NCI-H146 treated with DMSO at 0.1 percent for 48 hours (cell line): ENCODE results near the gene LSM14A.
A peak's percentile ranks its signal among the peaks of the same experiment; 100 is the strongest.
"Not testable (repeated sequence)": the region's sequence is repeated elsewhere in the genome, so short reads cannot be mapped to it uniquely, and the experiment has no call there.

Experiments used
- DNase-seq: peaks from one replicate; lab custom pipeline; 2025; ENCODE audit not compliant: unreplicated experiment; lab: John Stamatoyannopoulos, UW

Gene LSM14A

DNA sequence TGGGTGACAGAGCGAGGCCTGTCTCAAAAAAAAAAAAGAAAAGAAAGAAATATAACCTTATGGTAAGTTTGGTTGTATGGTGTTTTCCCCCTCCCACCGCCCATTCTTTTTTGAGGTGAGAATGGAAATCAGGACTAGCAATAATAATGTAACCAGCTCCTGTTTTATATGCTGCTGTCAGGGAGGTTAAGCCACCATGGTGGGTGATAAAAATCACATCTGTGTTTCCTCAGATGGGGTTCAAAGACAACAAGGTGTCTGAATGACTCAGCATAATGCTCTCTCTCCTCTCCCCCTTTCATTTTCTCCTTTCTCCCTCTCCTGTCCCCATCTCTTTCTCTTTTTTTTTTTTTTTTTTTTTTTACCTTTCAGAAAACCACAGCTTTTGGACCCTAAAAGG, 53.7 kb downstream of the LSM14A start:
- DNase-seq: no peak

DNA sequence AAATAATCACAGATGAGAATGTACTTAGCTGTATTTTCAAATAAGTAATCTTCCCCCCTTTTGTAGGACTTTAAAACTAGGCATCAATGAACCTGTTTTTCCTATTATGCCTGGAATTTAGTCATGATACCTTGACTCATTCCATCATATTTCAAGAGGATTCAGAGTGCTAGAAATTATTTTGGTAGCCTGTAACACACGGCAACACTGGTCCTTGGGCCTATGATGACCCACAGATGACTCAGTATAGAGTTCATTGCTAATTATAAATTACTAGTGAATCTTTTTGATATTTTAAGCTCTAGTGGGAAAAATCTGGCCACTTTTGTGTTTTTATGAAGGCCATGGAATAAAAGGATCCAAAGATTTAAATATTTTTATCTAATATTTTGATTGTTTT, 56.0 kb downstream of the LSM14A start:
- no peak for DNase-seq

DNA sequence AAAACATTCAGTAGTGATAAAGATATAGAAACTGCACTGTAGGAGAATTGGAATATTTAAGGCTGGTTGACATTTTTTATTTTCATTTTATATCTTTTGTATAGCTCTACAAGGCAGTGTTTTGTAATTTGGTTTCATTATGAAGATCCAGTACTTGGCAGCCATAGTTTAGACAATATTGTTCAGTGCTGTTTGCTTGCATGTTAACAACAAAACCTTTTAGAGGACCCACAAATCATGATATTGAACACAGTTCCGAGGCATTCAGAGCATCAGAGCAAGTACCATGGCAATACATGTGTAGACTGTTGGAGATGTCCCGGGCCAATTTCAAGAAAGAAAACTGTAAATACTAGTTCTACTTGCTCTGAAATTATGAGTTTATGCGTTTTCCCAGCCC, 56.5 kb downstream of the LSM14A start:
- DNase-seq: no peak

DNA sequence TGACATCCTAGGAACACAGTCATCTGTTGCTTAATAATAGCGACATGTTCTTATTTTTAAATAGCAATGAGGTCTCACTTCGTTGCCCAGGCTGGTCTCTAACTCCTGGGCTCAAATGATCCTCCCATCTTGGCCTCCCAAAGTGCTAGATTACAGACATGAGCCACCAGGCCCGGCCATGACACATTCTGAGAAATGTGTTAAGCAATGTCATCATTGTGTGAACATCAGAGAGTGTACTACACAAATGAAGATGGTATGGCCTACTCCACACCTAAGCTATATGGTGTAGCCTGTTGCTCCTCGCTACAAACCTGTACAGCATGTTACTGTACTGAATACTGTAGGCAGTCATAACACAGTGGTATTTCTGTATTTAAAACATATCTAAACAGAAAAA, 57.4 kb downstream of the LSM14A start:
- no peak for DNase-seq

DNA sequence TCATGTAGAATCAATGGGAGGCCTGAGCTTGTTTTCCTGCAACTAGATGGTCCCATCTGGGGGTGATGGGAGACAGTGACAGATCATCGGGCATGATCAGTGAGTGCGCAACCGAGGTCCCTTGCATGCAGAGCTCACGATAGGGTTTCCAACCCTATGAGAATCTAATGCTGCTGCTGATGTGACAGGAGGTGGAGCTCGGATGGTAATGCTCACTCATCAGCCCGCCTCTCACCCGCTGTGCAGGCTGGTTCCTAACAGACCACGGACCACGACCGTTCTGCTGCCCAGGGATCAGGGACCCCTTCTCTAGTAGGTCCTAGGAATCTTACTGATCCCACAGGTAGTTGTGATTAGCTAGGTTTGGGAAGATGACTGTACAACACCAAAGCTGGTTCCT, 58.5 kb downstream of the LSM14A start:
- DNase-seq: no peak

DNA sequence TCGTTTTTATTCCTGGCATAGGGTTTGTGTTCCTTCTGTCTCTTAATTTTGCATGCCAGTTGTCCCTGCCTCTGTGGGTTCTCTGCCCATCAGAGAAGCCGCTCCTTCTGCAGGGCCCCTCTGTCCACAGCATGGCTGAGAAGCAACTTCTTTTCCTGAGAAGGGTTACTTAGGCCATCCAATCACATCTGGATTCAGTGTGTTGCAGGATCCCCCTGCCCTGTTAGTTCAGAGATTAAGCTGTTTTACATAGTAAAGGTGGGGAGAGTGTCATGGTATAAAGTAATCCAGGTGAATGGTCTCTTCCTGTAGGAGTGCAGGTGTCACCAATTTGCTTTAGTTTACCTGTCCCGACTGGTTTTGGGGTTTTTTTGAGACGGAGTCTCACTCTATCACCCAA, 59.1 kb downstream of the LSM14A start:
- no peak for DNase-seq

DNA sequence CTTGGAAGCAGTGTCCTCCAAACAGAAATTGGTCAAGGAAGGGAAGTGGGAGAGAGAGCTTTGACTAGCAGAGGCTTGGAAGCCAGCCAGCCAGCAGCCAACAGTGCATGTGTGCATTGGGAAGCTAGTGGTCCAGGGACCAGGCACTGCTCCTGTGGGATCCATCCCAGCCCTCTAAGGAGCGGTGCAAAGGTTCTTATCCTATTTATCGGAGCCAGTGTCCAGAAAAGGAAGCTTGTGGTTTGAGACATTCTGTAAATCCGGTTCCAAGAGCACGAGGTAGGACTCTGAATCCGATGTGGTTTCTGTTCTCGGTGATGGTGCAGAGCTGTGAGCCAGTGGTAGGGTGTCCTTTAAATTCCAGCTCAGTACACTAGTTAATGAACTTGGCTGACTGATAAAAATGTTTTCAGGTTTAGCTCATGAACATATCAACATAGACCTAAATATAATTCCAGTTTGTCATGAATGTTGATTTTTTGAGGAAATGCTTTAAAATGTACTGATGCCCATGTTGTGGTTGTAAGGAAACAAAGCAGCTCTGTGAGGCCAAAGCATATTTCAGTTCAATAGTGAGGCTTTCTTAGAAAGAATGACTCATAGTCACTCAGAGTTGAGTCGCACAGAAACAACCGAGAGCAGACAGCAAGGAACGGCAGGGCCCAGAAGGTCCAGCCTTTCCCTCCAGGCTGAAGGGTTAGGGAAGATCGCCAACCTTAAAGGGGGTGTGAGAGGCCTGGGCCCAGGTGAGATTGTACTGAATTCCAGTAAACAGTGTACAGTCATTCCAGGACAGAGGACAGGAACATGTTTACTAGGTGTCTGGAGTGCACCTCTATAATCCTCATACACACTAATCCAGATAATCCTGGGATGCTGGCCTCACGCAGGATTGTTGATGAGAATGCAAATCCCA, 60.5 kb downstream of the LSM14A start:
- DNase-seq: no peak

DNA sequence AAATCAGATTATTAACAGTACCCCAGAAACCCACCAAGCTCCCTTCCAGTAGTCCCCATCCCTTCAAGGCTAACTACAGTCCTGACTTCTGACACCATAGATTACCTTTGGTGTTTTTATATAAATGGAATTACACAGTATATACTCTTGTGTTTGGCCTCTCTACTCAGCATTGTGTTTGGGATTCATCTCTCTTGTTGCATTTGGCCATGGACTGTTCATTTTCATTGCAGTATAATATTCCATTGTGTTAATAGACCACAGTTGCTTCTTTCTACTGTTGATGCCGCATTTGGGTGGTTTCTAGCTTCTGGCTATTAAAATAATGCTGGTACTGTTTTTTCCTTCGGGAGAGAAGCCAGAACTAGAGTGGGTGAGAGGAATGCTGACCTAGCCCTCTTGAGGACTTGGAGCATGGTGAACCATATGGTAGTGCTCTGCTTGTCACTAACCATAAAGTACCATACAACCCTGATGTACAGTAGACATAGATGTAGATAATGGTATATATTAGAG, 63.2 kb downstream of the LSM14A start:
- no peak for DNase-seq

DNA sequence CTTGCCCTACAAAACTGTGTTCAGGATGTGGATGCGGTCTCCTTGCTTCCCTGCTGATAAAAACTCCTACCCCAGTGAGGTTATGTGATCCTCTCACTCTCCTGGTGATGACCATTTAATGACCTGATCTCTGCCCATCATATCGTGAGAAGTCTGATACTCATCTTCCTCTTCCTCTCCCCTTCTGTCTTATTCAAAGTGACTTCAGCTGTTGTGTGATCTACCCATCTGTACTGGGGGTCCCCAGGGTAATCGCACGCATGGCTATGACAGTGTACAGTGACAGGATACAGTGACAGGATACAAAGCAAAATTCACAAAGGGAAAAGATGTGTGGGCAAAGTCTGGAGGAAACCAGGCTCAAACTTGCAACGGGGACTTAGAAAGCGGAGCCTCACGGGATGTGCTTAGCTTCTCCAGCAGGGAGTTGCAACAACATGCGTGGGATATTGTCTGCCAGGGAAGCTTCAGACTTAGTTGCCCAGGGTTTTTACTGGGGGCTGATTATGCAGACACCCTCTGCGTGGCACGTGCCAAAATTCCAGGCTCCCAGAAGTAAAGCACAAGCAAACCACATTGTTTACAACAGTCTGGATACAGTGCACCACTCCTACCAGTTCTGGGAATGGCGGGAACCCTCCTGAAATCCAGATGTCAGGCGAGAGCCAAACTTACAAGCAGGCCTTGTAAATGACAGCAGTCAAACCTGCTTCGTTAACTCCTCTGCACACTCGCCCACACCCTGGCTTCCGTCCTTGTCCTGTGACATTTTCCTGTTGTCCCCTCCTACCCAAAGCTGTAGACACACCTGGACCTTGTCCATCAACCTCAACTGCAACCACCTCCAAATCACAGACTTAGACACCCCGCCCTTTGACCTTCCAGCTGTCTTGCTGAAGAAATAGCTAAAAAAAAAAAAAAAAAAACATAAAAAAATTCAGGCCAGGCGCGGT, 64.0 kb downstream of the LSM14A start:
- no peak for DNase-seq

DNA sequence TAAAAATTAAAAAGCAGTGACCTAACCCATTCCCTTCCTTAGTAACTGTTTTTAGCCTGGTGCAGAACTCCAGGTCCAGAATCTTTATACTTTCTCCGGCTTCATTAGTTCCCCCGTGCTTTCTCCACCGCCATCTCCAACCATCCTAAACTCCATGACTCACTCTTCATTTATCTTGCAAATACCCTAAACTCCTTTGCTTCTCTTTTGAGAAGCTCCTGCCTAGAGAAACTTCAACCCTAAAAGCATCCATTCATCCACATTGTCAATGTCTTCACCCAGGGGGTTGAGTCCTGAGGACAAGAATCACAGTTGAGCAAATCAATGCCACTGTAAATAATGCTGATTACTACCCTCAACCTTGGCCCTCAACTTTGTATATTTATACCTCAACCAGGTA, 65.0 kb downstream of the LSM14A start:
- no peak for DNase-seq

DNA sequence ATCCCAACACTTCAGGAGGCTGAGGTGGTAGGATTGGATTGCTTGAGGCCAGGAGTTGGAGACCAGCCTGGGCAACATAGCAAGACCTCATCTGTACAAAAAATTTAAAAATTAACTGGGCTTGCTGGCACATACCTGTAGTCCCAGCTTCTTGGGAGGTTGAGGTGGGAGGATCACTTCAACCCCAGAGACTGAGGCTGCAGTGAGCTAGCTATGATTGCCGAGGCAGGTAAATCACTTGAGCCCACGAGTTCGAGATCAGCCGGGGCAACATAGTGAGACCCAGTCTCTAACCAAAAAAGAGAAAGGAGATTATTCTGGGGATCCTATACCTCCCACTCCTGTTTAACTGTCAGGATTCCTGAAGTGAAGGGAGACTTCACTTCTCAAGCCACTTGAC, 65.6 kb downstream of the LSM14A start:
- no peak for DNase-seq

DNA sequence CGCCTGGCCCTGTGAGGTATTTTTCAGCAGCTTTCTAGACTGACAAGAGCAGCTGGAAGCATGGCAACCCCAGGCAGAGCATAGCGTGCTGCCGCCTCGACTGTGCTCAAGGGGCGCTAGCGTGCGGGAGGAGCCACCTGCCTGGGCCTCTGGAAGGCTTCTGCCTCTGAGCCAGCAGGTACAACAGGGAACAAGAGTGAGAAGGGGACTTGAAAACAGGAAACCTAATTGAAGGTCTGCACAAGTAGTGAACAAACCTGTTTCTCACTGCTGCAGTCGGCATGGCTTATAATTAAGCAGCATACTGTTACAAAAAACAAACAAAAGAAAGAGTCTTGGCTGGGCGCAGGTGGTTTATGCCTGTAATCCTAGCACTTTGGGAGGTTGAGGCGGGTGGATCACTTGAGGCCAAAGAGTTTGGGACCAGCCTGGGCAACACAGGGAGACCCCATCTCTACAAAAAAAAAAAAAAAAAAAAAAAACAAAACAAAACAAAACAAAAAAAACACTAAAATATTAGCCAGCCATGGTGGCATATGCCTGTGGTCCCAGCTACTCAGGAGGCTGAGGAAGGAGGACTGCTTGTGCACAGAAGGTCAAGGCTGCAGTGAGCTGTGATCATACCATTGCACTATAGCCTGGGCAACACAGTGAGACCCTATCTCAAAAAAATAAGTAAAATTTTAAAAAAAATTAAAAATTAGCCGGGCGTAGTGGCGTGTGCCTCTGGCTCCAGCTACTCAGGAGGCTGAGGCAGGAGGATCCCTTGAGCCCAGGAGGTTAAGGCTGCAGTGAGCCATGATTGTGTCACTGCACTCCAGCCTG, 69.4 kb downstream of the LSM14A start:
- peak; percentile 31 for DNase-seq

DNA sequence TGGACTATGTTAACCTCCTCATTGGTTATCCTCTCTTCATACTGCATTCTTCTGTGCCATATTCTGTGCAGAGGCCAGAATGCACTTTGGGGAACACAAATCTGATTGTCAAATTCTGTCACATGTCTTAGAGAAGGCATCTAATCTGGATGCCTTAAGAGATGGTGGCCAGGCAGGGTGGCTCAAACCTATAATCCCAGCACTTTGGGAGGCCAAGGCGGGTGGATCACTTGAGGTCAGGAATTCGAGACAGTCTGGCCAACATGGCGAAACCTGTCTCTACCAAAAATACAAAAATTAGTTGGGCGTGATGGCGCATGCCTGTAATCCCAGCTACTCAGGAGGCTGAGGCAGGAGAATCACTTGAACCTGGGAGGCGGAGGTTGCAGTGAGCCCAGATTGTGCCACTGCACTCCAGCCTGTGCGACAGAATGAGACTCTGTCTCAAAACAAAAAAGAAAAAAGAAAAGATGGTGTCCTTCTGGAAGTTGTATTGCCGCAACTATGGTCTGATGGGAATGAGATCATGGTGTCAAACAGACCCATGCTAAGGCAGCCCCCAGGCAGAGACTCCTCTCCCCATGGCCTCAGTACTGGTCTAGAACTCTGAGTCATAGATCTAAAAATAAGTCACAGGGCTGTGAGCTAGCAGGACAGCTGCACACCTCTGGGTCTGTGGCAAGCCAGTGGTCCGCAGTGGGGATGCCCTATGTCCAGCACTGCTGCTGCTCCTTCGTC, 71.0 kb downstream of the LSM14A start:
- DNase-seq: not testable (repeated sequence)

DNA sequence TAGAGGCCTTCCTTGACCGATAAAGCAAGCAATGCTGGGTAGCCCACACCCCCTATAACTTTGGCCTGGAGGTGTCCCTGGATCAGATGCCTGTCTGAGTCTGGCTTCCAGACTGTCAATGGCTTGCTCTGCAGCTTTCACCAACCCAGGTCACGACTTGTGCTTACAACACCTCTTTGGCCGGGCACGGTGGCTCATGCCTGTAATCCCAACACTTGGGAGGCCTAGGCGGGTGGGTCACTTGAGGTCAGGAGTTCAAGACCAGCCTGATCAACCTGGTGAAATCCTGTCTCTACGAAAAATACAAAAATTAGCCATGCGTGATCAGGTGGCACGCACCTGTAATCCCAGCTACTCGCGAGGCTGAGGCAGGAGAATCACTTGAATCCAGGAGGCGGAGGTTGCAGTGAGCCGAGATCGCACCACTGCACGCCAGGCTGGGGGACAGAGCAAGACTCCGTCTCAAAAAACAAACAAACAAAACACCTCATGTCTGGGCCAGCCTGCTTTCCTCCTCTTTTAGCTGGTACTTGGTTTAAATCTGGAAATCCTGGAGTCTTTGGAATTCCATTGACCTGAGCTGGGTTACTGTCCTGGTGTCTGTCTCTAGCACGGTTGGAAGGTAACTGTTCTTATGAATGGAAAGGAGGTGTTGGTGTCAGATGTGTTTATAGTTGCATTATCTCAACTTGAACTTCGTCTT, 71.7 kb downstream of the LSM14A start:
- DNase-seq: no peak

DNA sequence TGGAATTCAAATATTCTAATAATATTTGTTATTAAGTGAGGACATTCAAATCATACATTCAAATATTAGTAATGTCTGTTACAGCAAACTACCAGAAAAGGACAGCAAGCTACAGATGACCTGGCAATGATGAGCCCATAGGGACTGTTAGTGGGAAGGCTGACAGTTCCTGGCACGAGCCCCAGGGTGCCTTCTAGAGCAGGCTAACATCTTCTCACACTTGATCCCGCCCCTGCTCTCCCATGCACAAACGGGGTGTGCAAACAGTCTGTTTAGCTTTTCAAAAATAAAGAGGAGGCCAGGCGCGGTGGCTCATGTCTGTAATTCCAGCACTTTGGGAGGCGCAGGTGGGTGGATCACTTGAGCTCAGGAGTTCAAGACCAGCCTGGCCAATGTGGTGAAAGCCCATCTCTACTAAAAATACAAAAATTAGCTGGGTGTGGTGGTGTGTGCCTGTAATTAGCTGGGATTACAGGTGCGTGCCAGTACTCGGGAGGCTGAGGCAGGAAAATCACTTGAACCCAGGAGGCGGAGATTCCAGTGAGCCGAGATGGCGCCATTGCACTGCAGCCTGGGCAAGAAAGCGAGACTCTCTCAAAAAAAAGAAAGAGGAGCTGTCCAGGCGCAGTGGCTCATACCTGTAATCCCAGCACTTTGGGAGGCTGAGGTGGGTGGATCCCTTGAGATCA, 72.5 kb downstream of the LSM14A start:
- DNase-seq: no peak

DNA sequence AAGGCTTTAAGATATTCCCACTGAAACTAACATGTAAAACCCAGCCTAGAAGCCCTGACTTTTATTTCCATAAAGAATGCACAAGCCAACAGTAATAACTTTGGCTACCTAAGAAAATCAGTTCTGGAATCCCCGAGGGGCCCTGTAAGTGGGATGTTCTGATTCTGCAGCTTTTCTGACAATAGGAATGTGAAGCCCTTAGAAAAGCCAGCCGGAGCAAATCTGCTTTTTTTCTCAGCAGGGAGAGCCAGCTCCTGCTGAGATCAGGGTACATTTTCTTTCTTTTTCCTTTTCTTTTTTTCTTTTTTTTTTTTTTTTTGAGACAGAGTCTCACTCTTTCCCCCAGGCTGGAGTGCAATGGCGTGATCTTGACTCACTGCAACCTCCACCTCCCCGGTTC, 74.0 kb downstream of the LSM14A start:
- no peak for DNase-seq

DNA sequence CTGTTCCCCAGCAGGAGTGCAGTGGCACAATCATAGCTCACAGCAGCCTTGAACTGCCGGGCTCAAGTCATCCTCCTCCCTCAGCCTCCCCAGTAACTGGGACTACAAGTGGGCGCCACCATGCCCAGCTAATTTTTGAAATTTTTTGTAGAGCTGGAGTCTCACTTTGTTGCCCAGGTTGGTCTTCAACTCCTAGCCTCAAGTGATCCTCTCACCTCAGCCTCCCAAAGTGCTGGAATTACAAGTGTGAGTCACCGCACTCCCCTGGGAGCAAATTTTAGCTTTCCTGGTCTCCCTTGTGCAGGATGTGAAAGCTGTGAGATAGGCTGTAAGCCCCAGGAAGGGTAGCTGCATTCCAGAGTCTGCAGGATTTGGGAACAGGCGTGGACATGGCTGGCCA, 76.6 kb downstream of the LSM14A start:
- no peak for DNase-seq

DNA sequence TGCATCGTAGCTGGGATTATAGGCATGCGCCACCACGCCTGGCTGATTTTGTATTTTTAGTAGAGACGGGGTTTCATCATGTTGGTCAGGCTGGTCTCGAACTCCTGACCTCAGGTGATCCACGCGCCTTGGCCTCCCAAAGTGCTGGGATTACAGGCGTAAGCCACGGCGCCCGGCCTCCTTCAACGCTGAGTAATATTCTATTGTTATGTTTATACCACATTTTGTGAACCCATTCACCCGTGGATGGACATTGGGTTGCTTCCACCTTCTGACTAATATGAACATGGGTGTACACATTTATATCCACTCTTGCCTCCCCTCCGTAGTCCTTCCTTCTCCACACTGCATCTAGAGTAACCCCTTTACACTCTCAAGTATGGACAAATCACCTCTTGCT, 80.9 kb downstream of the LSM14A start:
- DNase-seq: not testable (repeated sequence)

DNA sequence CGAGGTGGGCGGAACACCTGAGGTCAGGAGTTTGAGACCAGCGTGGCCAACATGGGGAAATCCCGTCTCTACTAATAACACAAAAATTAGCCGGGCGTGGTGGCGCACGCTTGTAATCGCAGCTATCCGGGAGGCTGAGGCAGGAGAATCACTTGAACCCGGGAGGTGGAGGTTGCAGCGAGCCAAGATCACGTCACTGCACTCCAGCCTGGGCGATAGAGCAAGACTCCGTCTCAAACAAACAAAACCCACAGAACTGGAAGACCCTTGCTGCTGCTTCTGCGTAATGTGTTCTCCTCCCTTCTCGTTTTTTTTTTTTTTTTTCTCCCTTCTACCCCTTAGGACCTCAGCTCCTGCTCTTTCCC, 81.4 kb downstream of the LSM14A start:
- DNase-seq: not testable (repeated sequence)
